WTC11 (cell line): ENCODE measurements around the gene PRKCE. TPM values are rescaled to one million over a fixed set of nuclear protein-coding genes. Genes with fewer than 3 reads are reported as not detected.

Source experiments
- ATAC-seq: fragments of 200-7000 bp; cut with Tn5 transposase; 2 replicates; pipeline ENCODE4 v1.10.0; 2021; ENCODE audit warnings: mild to moderate bottlenecking, moderate library complexity
- CTCF ChIA-PET: fragments of 300-600 bp; sonication (Branson Sonifier 250); formaldehyde crosslinking; loops from one replicate; lab custom pipeline; 2021; ENCODE audit warnings: antibody characterized with exemption; lab: Charles Lee
- POLR2A ChIA-PET: fragments of 350-600 bp; sonication (Branson Sonifier 250); formaldehyde crosslinking; loops from one replicate; lab custom pipeline; 2021; ENCODE audit warnings: antibody characterized with exemption; lab: Charles Lee
- DNase-seq: peaks from one replicate; pipeline ENCODE4 v3.0.0; 2021; ENCODE audit warnings: low spot score
- H3K27ac Mint-ChIP-seq: 2 replicates; pipeline ENCODE4 v1.8.0; 2021; ENCODE audit warnings: mixed read lengths
- H3K27me3 Mint-ChIP-seq: 2 replicates; pipeline ENCODE4 v1.8.0; 2021; ENCODE audit warnings: low read depth, mild to moderate bottlenecking, moderate library complexity, mixed read lengths
- H3K36me3 Mint-ChIP-seq: 2 replicates; pipeline ENCODE4 v1.8.0; 2021; ENCODE audit warnings: mixed read lengths
- H3K4me1 Mint-ChIP-seq: 2 replicates; pipeline ENCODE4 v1.8.0; 2022; ENCODE audit warnings: mixed read lengths
- H3K4me3 Mint-ChIP-seq: 2 replicates; pipeline ENCODE4 v1.8.0; 2021; ENCODE audit warnings: mild to moderate bottlenecking, moderate library complexity, mixed read lengths
- H3K9me3 Mint-ChIP-seq: 2 replicates; pipeline ENCODE4 v1.8.0; 2021; ENCODE audit warnings: mixed read lengths
- ATF3 ChIP-seq: sonication (generic); formaldehyde crosslinking; conservative IDR thresholded peaks from 2 replicates; pipeline ENCODE4 v1.8.1; 2022; ENCODE audit warnings: mild to moderate bottlenecking, missing genetic modification reagents
- ATF6 ChIP-seq: sonication (generic); formaldehyde crosslinking; IDR thresholded peaks from 2 replicates; pipeline ENCODE4 v1.8.1; 2023; ENCODE audit warnings: mild to moderate bottlenecking, missing genetic modification reagents
- CREM ChIP-seq: sonication (generic); formaldehyde crosslinking; IDR thresholded peaks from 2 replicates; pipeline ENCODE4 v1.8.1; 2022; ENCODE audit warnings: mild to moderate bottlenecking, missing genetic modification reagents, moderate library complexity
- ELF4 ChIP-seq: sonication (generic); formaldehyde crosslinking; IDR thresholded peaks from 2 replicates; pipeline ENCODE4 v1.8.1; 2022; ENCODE audit warnings: low read depth, mild to moderate bottlenecking, moderate library complexity, missing genetic modification reagents
- ESRRA ChIP-seq: sonication (generic); formaldehyde crosslinking; IDR thresholded peaks from 2 replicates; pipeline ENCODE4 v1.8.1; 2022; ENCODE audit warnings: mild to moderate bottlenecking, missing genetic modification reagents, borderline replicate concordance
- ETV6 ChIP-seq: sonication (generic); formaldehyde crosslinking; IDR thresholded peaks from 2 replicates; pipeline ENCODE4 v1.8.1; 2022; ENCODE audit warnings: mild to moderate bottlenecking, missing genetic modification reagents
- FOXP1 ChIP-seq: sonication (generic); formaldehyde crosslinking; IDR thresholded peaks from 2 replicates; pipeline ENCODE4 v1.8.0; 2022; ENCODE audit warnings: missing genetic modification reagents, mild to moderate bottlenecking, moderate library complexity, borderline replicate concordance
- JUN ChIP-seq: sonication (generic); formaldehyde crosslinking; IDR thresholded peaks from 2 replicates; pipeline ENCODE4 v1.8.0; 2023; ENCODE audit warnings: mild to moderate bottlenecking, missing genetic modification reagents
- MYBL2 ChIP-seq: sonication (generic); formaldehyde crosslinking; IDR thresholded peaks from 2 replicates; pipeline ENCODE4 v1.8.1; 2023; ENCODE audit warnings: mild to moderate bottlenecking, moderate library complexity, missing genetic modification reagents
- NR1H2 ChIP-seq: sonication (generic); formaldehyde crosslinking; IDR thresholded peaks from 2 replicates; pipeline ENCODE4 v1.9.0; 2021; ENCODE audit warnings: mild to moderate bottlenecking, moderate library complexity, missing genetic modification reagents
- NR2C2 ChIP-seq: sonication (generic); formaldehyde crosslinking; IDR thresholded peaks from 2 replicates; pipeline ENCODE4 v1.8.0; 2022; ENCODE audit warnings: mild to moderate bottlenecking, missing genetic modification reagents
- NR3C1 ChIP-seq: sonication (generic); formaldehyde crosslinking; conservative IDR thresholded peaks from 2 replicates; pipeline ENCODE4 v1.8.1; 2023; ENCODE audit warnings: low read depth, mild to moderate bottlenecking, missing genetic modification reagents
- PREB ChIP-seq: sonication (generic); formaldehyde crosslinking; IDR thresholded peaks from 2 replicates; pipeline ENCODE4 v1.8.1; 2022; ENCODE audit warnings: mild to moderate bottlenecking, missing genetic modification reagents, moderate library complexity, borderline replicate concordance
- PRRX2 ChIP-seq: fragments of 250-450 bp; sonication (Bioruptor Pico); IDR thresholded peaks from 2 replicates; pipeline ENCODE4 v1.8.0; 2021; ENCODE audit warnings: mild to moderate bottlenecking
- SMAD4 ChIP-seq: sonication (generic); formaldehyde crosslinking; IDR thresholded peaks from 2 replicates; pipeline ENCODE4 v1.8.0; 2022; ENCODE audit warnings: mild to moderate bottlenecking, missing genetic modification reagents
- TEAD1 ChIP-seq: sonication (generic); formaldehyde crosslinking; IDR thresholded peaks from 2 replicates; pipeline ENCODE4 v1.8.0; 2022; ENCODE audit warnings: mild to moderate bottlenecking, missing genetic modification reagents
- ZBTB21 ChIP-seq: sonication (generic); formaldehyde crosslinking; IDR thresholded peaks from 2 replicates; pipeline ENCODE4 v1.8.1; 2023; ENCODE audit warnings: mild to moderate bottlenecking, missing genetic modification reagents, borderline replicate concordance
- ZNF219 ChIP-seq: sonication (generic); formaldehyde crosslinking; IDR thresholded peaks from 2 replicates; pipeline ENCODE4 v1.8.0; 2023; ENCODE audit warnings: missing genetic modification reagents, mild to moderate bottlenecking, borderline replicate concordance
- ZNF232 ChIP-seq: sonication (generic); formaldehyde crosslinking; IDR thresholded peaks from 2 replicates; pipeline ENCODE4 v1.8.0; 2022; ENCODE audit warnings: mild to moderate bottlenecking, missing genetic modification reagents
- ZNF317 ChIP-seq: sonication (generic); formaldehyde crosslinking; IDR thresholded peaks from 2 replicates; pipeline ENCODE4 v1.8.1; 2023; ENCODE audit warnings: low read depth, mild to moderate bottlenecking, moderate library complexity, missing genetic modification reagents, borderline replicate concordance
- ZNF425 ChIP-seq: fragments of 250-450 bp; sonication (Bioruptor Pico); conservative IDR thresholded peaks from 2 replicates; pipeline ENCODE4 v1.9.0; 2021; ENCODE audit warnings: mild to moderate bottlenecking
- total RNA-seq: library from RNA; stranded (reverse); gene quantifications from 3 replicates; pipeline ENCODE4 v1.2.3, GENCODE V29; 2021
- TF ChIP-seq, protein P1 (sequence below): sonication (generic); formaldehyde crosslinking; IDR thresholded peaks from 2 replicates; pipeline ENCODE4 v1.8.0; 2023; ENCODE audit warnings: missing genetic modification reagents, mild to moderate bottlenecking, borderline replicate concordance
- TF ChIP-seq, protein P2 (sequence below): sonication (generic); formaldehyde crosslinking; IDR thresholded peaks from 2 replicates; pipeline ENCODE4 v1.8.0; 2022; ENCODE audit warnings: mild to moderate bottlenecking, missing genetic modification reagents
- TF ChIP-seq, protein P3 (sequence below): fragments of 250-450 bp; sonication (Bioruptor Pico); IDR thresholded peaks from 2 replicates; pipeline ENCODE4 v1.9.0; 2021; ENCODE audit warnings: mild to moderate bottlenecking

PRKCE gene
- total RNA-seq, 1 experiment from 2014 or later = 5.8 TPM

DNA sequence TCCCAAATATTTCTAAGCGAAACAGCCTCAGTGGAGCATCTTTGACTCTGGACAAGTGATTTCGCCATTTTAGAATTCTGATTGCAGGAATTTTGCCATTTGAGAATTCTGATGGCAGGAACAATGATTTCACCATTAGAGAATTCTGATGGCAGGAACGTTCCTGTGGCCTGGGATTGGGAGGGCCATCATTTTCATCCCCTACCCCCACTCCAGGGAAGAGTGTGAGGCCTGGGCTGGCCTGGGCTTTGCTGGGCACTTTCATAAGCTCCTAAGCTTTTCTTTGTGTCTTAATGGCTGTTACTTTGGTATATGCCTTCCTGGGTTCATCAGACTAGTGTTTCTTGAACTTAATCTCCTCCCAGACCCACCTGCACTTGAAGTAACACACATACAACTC is 516.4 kb downstream of the PRKCE start:
- Mint-ChIP-seq H3K27me3 (no peaks in the 10 kb centered on the region; the same call in 1 of the 2 replicates), H3K4me1 (peaks cover 37% of the 10 kb centered on the region), H3K27ac (no peak overlapping the region), H3K4me3 (no peak overlapping the region), H3K36me3 (no peaks in the 10 kb centered on the region), H3K9me3 (no peaks in the 10 kb centered on the region)
- no peak for TF ChIP-seq ZNF232 (CRISPR knock-in tag)
- no peak for TF ChIP-seq ZNF317
- TF ChIP-seq SMAD4 (CRISPR knock-in tag) = no peak
- TF ChIP-seq, protein P1, sequence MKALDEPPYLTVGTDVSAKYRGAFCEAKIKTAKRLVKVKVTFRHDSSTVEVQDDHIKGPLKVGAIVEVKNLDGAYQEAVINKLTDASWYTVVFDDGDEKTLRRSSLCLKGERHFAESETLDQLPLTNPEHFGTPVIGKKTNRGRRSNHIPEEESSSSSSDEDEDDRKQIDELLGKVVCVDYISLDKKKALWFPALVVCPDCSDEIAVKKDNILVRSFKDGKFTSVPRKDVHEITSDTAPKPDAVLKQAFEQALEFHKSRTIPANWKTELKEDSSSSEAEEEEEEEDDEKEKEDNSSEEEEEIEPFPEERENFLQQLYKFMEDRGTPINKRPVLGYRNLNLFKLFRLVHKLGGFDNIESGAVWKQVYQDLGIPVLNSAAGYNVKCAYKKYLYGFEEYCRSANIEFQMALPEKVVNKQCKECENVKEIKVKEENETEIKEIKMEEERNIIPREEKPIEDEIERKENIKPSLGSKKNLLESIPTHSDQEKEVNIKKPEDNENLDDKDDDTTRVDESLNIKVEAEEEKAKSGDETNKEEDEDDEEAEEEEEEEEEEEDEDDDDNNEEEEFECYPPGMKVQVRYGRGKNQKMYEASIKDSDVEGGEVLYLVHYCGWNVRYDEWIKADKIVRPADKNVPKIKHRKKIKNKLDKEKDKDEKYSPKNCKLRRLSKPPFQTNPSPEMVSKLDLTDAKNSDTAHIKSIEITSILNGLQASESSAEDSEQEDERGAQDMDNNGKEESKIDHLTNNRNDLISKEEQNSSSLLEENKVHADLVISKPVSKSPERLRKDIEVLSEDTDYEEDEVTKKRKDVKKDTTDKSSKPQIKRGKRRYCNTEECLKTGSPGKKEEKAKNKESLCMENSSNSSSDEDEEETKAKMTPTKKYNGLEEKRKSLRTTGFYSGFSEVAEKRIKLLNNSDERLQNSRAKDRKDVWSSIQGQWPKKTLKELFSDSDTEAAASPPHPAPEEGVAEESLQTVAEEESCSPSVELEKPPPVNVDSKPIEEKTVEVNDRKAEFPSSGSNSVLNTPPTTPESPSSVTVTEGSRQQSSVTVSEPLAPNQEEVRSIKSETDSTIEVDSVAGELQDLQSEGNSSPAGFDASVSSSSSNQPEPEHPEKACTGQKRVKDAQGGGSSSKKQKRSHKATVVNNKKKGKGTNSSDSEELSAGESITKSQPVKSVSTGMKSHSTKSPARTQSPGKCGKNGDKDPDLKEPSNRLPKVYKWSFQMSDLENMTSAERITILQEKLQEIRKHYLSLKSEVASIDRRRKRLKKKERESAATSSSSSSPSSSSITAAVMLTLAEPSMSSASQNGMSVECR (CRISPR knock-in tag) = no peak
- TF ChIP-seq, protein P2, sequence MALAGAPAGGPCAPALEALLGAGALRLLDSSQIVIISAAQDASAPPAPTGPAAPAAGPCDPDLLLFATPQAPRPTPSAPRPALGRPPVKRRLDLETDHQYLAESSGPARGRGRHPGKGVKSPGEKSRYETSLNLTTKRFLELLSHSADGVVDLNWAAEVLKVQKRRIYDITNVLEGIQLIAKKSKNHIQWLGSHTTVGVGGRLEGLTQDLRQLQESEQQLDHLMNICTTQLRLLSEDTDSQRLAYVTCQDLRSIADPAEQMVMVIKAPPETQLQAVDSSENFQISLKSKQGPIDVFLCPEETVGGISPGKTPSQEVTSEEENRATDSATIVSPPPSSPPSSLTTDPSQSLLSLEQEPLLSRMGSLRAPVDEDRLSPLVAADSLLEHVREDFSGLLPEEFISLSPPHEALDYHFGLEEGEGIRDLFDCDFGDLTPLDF (CRISPR knock-in tag) = no peak
- TF ChIP-seq CREM (CRISPR knock-in tag) = no peak
- TF ChIP-seq JUN (CRISPR knock-in tag) = no peak
- TF ChIP-seq FOXP1 (CRISPR knock-in tag) = no peak
- TF ChIP-seq ELF4 (CRISPR knock-in tag) = no peak
- TF ChIP-seq, protein P3, sequence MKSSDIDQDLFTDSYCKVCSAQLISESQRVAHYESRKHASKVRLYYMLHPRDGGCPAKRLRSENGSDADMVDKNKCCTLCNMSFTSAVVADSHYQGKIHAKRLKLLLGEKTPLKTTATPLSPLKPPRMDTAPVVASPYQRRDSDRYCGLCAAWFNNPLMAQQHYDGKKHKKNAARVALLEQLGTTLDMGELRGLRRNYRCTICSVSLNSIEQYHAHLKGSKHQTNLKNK = no peak
- TF ChIP-seq MYBL2 (CRISPR knock-in tag) = no peak
- no peak for TF ChIP-seq ATF3 (CRISPR knock-in tag)
- no peak for TF ChIP-seq NR3C1 (CRISPR knock-in tag)
- TF ChIP-seq ATF6 (CRISPR knock-in tag) = no peak
- no peak for TF ChIP-seq PRRX2 (CRISPR knock-in tag)
- TF ChIP-seq ESRRA = no peak
- DNase-seq (no peak), ATAC-seq (no peak)
- CTCF ChIA-PET = no interaction called here
- POLR2A ChIA-PET = no interaction called here

DNA sequence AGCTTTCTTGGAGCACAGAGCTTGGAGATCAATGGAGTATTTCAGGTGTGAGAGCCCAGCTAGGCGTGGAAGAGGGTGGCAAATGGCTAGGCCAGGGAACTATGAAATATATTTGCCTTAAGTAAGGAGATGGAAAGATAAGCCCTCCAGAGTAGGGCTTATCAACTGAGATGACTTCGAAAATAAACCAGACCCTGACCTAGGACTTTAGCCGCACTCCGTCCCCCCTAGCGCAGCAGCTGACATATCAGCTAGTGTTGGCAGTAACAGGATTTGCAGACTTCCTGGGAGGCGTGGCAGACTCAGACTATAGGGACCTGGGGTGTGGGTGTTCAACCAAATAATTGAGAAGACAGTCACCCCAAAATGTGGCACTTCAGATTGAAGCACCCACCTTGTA is 518.0 kb downstream of the PRKCE start:
- ATAC-seq (no peak), DNase-seq (no peak)
- H3K27me3 Mint-ChIP-seq = no peaks in the 10 kb centered on the region; the same call in 1 of the 2 replicates
- ChIA-PET CTCF (interaction anchor here (1.2 kb wide), 1 partner anchor 16 kb away, joined by 3 read pairs; no protein-coding TSS in a partner anchor), POLR2A (no interaction called here)
- H3K4me1 Mint-ChIP-seq = peaks cover 37% of the 10 kb centered on the region
- no peak overlapping the region for H3K27ac Mint-ChIP-seq
- no peaks in the 10 kb centered on the region for H3K36me3 Mint-ChIP-seq
- H3K4me3 Mint-ChIP-seq = no peak overlapping the region
- H3K9me3 Mint-ChIP-seq = no peaks in the 10 kb centered on the region
- TF ChIP-seq NR2C2 (CRISPR knock-in tag) (no peak), ZNF425 (no peak), CREM (CRISPR knock-in tag) (no peak), ETV6 (CRISPR knock-in tag) (no peak), ELF4 (CRISPR knock-in tag) (no peak), PREB (no peak), ZBTB21 (CRISPR knock-in tag) (no peak), FOXP1 (CRISPR knock-in tag) (no peak), TEAD1 (CRISPR knock-in tag) (no peak), MYBL2 (CRISPR knock-in tag) (no peak), ZNF219 (no peak), NR1H2 (CRISPR knock-in tag) (no peak)
